Activated T-cell treated with anti-CD3 and anti-CD28 coated beads for 4 hours (primary cell): ENCODE data around the gene DEFB114.
"Not testable (repeated sequence)": the region's sequence is repeated elsewhere in the genome, so short reads cannot be mapped to it uniquely, and the experiment has no call there.

ENCODE experiments used
- DNase-seq: peaks from one replicate; pipeline ENCODE4 v3.0.0-alpha.2; 2020

DEFB114 gene, protein sequence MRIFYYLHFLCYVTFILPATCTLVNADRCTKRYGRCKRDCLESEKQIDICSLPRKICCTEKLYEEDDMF

DNA sequence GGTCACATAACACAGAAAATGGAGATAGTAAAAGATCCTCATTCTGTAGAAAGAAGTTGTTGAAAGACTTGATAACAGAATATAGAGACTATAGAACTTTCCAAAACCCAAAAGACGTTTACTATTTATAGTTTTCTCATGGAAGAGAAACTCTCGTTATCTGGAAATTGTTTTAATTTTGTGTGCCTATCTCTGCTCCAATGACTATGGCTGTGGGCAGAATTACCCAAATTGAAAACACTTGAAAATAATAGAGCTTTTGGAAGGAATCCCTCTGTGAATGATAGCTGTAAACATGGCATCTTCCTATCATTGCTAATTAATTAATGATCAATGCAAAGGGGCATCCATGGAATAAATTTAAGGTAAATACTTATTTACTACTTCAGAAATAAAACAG is at the start of gene DEFB114:
DEFB114 (minus strand) TSS at position 101 of the 400 bp plus-strand sequence; CDS start at position 42, 59 bp downstream.
- no peak for DNase-seq

DNA sequence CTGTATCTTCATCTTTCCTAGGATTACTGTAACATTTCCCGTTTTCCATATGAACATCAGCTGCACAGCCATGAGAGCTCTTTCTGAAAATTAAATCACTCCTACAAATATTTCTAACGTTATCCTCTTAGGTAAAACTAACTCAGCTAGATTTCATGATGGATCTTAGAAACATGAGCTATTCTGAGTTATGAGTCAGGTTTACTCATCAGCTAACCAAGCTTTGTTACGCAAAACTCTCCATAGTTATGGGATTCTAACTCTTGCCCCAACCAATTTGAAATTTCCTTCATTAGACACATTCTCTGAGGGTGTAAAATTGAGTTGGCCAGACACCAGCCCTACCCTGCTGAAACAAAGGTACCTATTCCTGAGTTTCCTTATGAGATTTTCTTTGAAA is 43.9 kb upstream of the DEFB114 start:
- no peak for DNase-seq

DNA sequence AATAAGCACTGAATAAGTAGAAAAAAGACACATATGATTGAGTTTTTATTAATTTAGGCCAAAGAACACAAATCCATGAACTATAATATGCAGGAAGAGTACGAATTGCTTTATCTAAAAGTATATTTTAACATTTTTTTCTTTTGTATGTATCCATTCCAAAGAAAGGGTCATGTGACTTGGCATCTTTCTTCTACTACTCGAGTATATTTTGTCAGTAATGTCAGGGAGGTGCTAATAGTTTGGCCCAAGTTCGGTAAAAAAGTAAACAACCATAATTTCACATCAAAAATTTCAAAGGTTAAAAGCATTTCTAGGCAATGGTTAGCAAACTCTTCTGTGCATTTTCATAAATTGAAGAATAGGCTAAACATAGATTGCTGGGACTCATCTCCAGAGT is 39.2 kb upstream of the DEFB114 start:
- no peak for DNase-seq

DNA sequence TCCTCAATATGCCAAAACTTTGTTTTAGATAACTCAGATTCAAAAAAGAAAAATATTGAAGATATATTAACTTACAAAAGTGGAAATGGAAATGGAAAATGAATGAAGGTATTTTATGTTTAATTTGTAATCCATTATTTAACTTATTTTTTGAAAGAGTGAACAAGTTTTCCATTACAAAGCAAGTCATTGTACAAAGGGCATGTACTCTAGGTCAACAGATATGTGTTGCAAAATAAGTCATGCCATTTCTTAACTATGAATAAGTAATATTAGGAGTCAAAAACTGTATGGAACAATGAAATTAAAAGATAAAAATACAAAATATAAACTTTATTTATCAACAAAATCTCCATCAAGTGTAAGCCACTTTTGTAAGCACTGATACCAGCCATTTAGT is 31.3 kb upstream of the DEFB114 start:
- DNase-seq = no peak

DNA sequence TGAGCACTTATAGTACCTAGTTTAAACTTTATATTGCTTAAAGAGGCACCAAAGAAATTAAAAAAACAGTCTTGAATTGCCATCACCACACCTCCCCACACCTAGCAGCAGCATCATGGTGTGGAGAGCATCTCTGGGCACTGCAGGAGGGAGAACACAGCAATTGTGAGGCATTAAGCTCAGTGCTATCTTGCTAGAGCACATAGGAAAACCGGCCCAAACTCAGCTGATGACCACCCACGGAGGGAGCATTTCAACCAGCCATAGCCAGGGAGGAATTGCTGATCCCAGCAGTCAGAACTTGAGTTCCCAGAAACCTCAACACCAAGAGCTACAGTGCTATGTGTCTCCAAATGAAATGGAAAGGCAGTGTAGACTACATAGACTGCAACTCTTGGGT is 24.9 kb upstream of the DEFB114 start:
- no peak for DNase-seq

DNA sequence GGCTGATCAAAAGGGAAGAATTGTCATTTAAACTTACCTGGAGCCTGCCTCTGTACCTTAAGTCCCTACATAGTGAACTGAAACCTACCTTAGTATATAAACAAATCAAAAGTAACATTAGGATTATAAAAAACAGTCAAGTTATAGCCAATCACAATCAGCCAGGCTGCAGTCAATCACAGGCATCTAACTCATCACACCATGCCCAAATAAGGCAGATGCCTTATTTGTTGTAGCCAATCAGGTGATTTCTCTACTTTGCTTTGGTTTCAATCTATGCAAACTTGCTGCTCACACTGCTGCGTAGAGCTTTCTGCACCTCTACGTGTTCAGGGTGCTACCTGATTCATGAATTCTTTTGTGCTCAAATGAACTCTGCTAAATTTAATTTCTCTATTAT is 23.8 kb upstream of the DEFB114 start:
- no peak for DNase-seq

DNA sequence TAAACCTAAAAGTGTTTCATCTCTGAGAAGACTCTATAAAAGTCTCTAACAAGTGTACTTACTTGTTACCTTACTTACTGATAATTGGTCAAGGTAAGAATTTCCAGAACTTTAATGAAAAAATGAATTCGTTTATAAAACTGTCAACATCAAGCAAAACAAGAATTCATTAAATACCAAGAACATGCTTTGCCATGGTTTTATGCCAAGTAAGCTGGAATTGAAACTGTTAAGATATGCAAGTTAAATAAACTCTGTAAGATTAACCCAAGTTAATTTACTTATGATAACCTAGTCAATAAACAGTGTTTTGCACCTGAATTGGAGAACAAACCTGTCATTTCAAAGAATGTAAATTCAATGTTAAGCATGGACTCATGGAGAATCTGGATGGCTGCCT is 22.6 kb upstream of the DEFB114 start:
- no peak for DNase-seq

DNA sequence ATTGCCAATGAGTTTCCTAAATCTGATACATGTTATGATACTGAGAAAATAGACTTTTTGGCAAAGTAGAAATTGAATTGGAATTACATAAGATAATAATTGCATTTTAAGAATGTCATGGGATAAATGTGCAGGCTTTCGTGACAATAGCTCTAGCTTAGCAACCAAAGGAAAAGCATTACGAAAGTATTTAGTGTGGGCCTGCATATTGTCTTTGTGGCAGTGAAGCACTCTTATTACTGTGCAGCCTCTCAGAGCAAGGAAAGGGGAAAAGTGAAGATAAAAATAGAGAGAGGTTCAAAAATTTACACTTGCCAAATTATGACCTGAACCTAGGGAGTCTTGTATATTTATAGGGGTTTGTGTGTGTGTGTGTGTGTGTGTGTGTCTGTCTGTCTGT is 18.1 kb upstream of the DEFB114 start:
- DNase-seq = no peak

DNA sequence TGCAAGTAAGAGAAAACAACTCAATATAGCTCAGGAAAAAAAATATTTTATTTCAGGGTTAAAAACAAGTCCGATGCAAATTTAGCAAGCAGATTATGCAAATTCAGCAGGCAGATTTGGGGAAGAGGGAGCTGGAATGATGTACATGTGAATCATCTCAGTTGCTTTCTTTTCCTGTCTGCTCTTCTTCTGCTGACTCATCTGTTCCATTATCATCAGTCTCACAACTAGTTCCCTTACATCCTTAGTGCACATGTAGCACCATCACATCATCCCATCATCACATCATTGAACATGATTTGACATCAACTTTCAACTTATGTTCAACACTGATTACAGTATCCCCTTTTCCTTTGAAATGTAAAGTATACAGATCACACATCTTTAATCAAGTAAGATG is 16.9 kb upstream of the DEFB114 start:
- no peak for DNase-seq

DNA sequence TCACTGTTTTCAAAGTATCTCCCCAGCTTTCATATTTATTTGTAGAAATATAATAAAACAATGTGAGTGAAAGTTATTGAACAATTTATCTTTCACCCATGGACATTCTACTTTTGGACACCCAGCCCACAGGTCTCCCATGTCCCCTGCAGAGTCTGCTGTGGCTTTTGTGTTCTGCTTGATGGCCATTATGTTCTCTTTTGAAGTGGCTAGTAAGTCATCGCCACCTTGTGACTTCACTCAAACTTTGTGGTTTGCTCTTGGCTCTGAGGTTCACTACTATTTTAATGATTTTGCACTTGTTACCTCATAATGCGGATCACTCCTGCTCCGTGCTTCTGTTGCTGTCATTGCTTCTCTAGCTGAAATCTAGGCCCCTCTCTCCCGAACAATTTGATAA is 15.6 kb upstream of the DEFB114 start:
- no peak for DNase-seq

DNA sequence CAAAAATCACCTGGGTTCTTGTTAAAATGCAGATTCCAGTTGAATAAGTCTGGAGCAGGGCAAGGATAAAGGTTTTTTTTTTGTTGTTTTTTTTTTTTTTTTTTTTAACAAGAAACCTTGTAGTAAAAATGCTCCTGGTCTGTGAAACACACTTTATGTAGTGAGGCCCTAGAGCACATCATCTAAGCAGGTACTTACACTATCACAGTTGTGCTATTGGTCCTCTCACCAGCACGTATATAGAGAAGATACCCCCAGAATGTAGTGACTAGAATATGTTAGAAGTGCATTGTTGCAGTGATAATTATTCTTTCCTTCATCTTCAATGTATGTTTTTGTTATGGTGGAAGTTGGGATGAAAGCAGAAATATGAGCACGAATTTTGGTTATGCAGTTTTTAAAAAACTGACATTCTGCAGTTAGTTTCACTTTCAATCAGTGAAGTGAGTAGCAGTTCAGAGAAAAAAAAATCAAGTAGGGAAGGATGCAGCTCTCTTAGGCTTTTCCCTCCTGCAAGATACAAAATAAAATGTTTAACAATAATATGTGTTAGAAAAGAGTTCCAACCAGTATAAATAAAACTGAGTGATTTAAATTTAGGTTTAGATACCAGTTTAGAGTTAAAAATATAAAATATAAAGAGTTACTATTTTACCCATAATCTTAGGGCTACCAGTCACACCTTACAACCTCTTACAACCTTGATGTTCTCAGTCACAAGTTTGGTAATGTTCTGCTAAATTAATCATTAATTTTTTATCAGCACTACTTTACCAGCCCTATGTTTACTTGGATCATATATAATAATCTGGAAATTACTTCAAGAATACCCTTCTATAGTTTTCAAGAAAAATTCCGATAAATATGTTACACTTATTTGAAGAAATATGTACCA is 14.6 kb upstream of the DEFB114 start:
- no peak for DNase-seq

DNA sequence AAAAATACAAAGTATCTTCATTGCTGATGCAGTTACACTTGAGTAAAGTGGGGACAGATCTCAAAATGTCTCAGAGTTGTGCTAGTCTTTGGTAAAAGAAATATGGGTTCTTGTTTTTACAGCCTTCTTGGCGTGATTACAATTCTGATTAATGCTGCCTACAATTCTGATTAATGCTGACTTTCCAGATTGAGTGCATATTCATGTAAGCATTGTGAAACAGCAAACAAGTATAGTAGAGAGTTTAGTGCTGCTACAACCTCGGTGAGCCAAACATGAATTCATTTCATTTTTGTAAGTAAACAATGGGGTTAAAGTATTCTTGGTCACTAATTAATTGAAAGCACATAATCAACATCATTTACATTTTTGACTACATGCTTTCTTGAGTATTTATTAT is 5.6 kb upstream of the DEFB114 start, which contains the start of gene DEFB113:
DEFB113 (minus strand) TSS at position 21 of the 400 bp plus-strand sequence; CDS start at position 21, 0 bp downstream.
- no peak for DNase-seq

DNA sequence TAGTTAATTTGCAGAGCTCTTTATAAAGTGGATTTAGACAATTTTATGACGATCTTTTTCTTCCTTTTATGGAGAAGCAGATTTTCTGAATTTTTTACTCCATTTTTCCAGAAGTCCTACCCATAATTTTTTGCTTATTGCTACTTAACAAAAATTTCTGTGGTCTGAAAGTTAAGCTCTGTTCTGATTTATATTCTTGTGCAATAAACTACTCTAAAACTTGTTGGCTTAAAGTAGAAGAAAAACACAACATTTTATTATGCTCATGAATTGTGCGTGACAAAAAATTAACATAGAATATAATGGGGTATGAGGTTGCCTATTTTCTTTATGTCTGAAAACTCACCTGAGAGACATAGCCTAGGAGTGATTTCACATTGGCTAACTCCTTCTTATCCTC is 2.9 kb upstream of the DEFB114 start:
- DNase-seq = no peak

DNA sequence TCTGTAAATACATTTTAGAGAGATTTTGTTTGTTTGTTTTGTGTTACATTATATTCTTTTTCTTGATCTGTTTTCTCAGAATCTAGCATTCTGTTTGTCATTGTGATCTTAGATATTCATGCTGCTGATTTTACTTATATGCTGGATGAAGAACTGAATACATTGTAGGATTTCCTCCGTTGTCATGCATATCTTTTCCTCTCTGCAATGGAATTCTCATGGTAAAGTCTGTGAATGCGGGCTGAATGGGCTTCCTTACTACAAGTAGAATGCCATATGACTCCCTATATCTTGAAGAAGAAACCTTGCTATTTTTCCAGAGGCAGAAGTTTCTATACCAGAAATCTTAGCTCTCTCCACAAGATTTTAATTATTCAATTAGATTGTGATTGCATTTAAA is 2.4 kb upstream of the DEFB114 start:
- no peak for DNase-seq

DNA sequence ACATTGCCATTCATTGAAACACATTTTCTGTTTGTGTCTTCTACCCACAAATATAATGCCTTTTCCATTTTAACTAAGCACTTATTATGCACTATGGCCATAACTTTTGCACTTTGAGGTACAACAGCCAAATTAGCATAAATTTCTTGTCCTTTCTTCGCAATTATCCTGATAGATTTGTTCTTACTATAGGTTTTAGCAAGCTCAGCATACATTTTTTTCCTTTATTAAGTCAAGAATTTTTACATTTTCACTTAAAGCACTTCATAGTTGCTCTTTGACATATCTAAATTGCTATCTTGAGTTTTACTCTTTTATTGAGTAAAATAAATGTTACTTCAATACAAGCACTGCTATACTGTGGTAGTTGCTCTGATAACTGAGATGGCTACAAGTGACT is 5.8 kb downstream of the DEFB114 start:
- no peak for DNase-seq

DNA sequence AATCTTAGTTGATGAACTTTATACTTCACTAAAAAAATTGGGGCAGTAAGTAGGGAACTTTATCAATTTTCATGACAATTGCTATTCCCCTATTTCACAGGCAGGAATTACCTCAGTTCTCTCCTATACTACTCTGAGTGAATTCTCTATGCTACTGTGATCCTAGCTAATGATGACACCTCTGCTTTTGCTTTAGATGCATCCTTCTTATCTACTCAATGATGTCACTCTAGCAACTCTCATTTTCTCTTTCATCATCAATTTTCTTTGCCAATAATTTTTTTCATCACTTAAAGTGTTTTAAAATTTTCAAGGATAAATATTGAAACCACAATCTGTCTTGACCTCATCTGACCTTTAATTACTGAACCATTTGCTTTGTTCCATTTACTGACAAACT is 8.1 kb downstream of the DEFB114 start:
- no peak for DNase-seq

DNA sequence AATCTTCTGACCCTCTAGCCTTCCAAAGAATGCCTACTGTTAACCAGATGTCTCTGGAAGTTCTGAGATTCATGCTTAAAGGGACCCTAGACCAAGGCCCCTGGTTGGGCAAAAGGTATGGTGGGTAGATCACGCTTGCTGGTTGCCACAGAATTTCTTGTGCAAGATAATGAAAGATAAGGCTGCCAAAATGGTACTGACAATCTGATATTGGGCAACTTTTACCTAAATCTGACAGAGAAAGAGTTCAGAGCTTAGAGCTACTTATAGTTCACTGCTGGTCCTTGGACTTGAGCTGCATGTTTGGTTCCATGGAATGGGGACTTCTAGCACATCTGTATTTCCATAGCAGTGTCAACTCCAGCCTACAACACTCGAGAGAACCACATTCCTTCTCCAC is 12.0 kb downstream of the DEFB114 start:
- DNase-seq = no peak

DNA sequence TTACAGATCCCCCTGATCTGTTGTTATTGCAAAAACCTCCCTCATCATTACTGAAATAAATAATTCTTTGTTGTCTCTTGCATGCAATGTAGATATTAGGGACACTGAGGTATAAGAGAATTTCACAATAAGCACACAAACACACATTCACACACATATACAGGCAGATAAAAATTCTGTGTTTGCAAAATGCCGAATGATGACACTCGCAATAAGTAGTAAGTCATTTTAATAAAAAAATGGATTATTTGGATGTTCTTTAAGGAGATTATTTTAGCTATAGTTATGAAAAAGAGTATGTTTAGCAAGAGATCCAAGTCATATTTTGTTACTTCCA is 13.6 kb downstream of the DEFB114 start:
- no peak for DNase-seq

DNA sequence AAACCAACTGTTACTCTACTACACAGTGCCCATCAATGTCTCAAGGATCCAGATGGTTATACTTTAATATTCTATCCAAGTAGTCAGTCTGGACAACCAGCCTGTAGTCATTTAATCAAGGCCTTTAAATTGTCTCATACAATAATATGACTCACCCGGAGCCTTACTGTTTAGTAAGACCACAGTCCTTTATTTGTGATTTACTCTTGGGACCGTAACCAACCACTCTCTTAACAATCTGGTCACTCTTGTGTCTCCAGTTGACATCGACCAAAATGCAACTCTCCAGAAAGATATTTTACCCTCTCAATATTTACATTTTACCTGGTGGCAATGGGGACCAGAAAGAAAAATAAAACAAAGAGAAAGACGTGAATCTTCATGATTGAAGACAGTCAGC is 14.9 kb downstream of the DEFB114 start:
- no peak for DNase-seq

DNA sequence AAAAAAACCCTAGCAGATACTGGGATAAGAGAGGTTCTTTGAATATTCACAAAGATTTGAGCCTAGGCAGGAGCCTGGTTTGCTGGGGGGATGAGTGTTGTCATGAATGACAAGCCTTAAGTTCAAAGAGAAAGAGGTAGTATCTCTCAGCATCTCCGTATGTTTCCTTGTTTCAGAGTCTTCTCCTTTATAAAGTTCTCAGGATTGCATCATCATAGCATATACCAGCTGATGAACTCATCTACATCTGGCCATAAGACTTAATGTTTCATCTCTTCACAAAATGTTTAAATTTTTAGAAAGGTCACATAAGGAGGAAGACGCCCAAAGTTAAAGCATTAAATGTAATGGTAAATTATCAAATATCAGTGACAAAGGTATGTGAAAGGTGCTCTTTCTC is 17.1 kb downstream of the DEFB114 start:
- no peak for DNase-seq

DNA sequence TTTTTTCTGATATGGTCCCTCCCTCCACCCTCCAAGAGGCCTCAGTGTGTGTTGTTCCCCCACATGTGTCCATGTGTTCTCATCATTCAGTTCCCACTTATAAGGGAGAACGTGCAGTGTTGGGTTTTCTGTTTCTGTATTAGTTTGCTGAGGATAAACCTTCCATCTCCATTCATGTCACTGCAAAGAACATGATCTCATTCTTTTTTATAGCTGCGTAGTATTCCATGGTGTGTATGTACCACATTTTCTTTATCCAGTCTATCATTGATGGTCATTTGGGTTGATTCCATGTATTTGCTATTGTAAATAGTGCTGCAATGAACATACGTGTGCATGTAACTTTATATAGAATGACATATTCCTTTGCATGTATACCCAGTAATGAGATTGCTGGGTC is 19.9 kb downstream of the DEFB114 start:
- not testable (repeated sequence) for DNase-seq

DNA sequence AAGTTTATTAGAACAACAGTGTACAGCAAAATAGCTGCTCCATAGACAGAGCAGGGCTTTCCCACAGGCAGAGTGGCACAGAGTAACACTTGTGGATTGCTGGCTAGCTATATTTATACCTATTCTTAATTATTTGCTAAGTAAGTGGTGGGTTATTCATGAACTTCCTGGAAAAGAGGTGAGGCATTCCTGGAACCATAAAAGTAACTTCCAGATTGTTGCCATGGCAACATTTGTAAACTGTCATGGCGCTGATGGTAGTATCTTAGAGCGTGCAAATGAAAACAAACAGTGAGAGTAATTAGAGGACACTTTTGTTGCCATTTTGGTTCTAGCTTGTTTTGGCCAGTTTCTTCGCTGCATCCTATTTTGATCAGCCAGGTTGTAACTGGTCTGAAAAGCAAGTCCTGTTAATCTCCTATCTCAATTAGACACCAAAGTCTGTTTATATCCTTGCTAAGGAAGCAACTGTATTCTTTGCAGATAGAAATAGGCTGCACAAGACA is 23.9 kb downstream of the DEFB114 start:
- no peak for DNase-seq

DNA sequence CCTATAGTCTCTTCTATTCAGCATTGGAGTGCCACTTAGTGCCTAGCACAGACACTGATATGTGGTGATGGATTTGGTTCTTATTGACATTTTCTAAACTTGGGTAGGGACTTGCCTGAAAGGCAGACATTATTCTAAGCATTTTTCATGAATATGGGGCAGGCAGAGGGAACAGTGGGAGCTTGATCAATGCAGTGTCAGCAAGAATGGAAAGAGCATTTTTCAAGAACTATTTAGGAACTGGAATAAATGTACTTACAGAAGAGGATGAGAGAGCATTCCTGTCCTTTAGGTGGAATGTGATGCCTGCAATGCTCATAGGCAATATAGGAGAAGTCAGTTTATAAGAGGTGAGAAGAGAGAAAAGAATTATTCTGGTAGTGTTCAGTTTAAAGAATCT is 26.2 kb downstream of the DEFB114 start:
- no peak for DNase-seq

DNA sequence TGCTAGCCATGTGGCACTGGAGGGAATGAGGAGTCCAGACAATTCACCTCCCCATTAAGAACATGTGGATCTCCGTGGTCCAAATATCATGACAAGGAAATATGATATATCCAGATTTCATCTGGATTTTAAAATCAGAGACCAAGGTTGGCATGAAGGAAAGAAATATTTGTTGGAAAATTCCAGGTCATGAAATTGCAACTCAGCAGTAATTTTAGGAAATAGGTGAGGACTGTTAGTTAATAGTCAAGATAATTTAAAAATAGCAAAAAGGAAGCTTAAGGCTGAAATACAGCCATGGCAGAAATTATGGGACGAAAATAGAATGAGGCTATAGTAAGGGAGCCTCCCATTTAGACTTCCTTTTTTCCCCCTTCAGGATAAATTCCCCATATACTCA is 26.9 kb downstream of the DEFB114 start:
- no peak for DNase-seq

DNA sequence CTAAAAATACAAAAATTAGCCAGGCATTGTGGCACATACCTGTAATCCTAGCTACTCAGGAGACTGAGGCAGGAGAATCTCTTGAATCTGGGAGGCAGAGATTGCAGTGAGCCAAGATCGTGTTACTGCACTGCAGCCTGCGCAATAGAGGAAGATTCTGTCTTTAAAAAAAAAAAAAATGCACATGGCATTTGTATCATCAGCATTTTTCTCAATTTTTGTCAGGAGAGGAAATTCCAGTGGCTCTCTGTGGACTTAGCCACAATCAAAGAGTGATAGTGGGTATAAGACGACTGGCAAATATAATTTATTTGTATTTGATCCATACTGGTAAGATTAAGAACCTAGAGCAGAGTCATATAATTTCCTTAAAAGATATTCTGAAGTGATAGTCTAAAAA is 28.6 kb downstream of the DEFB114 start:
- no peak for DNase-seq
